HG03196 (cell line): Measurements from ENCODE around the gene PRR23C.

Experiments
- ATAC-seq: cut with Tn5 transposase; IDR thresholded peaks from one replicate; pipeline ENCODE4 v1.9.1; 2021; ENCODE audit not compliant: unreplicated experiment

Gene PRR23C

DNA sequence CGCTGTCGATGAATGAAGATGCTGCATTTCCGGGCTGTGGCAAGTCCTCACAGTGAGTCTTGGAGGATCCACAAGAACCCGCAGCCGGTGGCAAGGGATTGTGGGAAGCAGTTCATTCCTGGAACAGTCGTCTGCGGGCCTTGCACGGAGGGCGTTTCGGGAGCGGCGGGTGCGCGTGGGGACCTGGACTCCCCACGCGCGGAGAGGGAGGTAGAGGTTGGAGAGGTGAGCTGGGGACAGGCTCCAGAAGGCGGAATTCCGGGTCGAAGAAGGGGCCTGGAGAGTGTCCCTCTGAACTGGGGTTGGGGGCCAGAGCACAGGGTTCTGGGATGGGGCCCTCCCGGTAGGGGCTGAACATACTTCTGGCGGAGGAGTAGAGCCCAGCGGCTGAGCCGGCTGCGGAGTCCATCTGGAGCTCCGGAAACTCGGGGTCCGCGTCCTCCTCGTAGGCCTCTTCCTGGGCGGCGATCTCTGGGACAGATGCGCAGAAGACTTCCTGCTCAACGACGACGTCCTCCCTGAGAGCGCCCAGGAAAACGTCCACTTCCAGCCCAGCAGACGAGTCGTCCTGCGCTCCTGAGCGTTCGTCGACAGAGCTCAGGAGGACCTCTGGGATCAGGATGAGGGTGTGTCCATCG is 39.2 kb downstream of the PRR23C start:
- no peak for ATAC-seq

DNA sequence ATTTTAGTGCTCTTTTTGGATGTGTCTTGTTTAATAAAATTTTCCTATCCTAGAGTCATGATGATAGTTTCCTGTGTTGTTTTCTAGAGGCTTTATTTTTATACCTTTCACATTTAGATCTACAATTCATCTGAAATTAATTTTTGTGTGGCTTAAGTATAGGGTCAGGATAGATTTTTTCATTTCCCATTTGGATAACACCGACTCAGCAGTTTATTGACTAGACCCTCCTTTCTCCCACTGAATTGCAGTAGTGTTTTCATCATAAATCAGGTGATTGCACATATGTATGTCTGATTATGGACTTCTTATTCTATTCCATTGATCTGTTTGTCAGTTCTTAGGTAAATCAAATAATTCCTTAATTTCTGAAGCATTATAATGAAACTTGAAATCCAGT is 49.0 kb downstream of the PRR23C start:
- no peak for ATAC-seq
